ENCODE data around the gene TPGS1.

DNA sequence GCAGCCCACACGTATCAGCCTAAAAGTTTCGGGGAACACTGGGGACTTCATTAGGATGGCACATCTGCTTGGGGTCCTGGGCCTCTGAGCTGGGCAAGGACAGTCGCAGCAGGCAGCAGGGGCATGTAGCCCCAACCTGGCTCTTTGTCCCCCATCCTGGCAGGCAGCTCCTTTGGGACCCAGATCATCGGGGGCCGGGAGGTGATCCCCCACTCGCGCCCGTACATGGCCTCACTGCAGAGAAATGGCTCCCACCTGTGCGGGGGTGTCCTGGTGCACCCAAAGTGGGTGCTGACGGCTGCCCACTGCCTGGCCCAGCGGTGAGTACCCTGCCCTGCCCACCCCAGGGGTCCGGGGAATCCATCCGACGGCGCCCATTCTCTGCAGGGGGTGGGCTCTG lies 39.8 kb downstream of the TPGS1 start:
- TF ChIP-seq, protein P1, sequence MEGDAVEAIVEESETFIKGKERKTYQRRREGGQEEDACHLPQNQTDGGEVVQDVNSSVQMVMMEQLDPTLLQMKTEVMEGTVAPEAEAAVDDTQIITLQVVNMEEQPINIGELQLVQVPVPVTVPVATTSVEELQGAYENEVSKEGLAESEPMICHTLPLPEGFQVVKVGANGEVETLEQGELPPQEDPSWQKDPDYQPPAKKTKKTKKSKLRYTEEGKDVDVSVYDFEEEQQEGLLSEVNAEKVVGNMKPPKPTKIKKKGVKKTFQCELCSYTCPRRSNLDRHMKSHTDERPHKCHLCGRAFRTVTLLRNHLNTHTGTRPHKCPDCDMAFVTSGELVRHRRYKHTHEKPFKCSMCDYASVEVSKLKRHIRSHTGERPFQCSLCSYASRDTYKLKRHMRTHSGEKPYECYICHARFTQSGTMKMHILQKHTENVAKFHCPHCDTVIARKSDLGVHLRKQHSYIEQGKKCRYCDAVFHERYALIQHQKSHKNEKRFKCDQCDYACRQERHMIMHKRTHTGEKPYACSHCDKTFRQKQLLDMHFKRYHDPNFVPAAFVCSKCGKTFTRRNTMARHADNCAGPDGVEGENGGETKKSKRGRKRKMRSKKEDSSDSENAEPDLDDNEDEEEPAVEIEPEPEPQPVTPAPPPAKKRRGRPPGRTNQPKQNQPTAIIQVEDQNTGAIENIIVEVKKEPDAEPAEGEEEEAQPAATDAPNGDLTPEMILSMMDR (IDR thresholded peaks at IDR 0.05) = no peak
- no peak for TF ChIP-seq POLR2A (IDR thresholded peaks at IDR 0.05)

Data from lower leg skin (tissue), 3 donors.